BLaER1 treated with 17β-estradiol and CSF1 and Interleukin-3, amounts not matched to agents 10 nM and 100 nM (cell line): ENCODE measurements around the gene FLT4.

ENCODE experiments used
- H3K27ac ChIP-seq, 11 experiments: shearing (Covaris generic); formaldehyde crosslinking; 2 replicates each; pipeline ENCODE4 v1.8.1; 2022
- H3K27me3 ChIP-seq, 11 experiments: shearing (Covaris generic); formaldehyde crosslinking; 2 replicates each; pipeline ENCODE4 v1.8.1; 2022
- H3K36me3 ChIP-seq, 11 experiments: shearing (Covaris generic); formaldehyde crosslinking; 2 replicates each; pipeline ENCODE4 v1.8.1; 2022
- H3K4me1 ChIP-seq, 10 experiments: shearing (Covaris generic); formaldehyde crosslinking; 2 replicates each; pipeline ENCODE4 v1.8.1; 2022
- H3K4me2 ChIP-seq, 11 experiments: shearing (Covaris generic); formaldehyde crosslinking; 2 replicates each; pipeline ENCODE4 v1.8.1; 2022
- H3K4me3 ChIP-seq, 10 experiments: shearing (Covaris generic); formaldehyde crosslinking; 2 replicates each; pipeline ENCODE4 v1.8.1; 2022
- H3K9ac ChIP-seq, 11 experiments: shearing (Covaris generic); formaldehyde crosslinking; 2 replicates each; pipeline ENCODE4 v1.8.1; 2022
- H3K9me3 ChIP-seq, 11 experiments: shearing (Covaris generic); formaldehyde crosslinking; replicated peaks in 1 of 11; 2 replicates each; pipeline ENCODE4 v1.8.1; 2022
- H4K20me1 ChIP-seq, 11 experiments: shearing (Covaris generic); formaldehyde crosslinking; 2 replicates each; pipeline ENCODE4 v1.8.1; 2022
- Cebpa-rat ChIP-seq, 11 experiments: shearing (Covaris generic); IDR thresholded peaks; 2 replicates each; pipeline ENCODE4 v1.8.1; 2022

Gene FLT4

DNA sequence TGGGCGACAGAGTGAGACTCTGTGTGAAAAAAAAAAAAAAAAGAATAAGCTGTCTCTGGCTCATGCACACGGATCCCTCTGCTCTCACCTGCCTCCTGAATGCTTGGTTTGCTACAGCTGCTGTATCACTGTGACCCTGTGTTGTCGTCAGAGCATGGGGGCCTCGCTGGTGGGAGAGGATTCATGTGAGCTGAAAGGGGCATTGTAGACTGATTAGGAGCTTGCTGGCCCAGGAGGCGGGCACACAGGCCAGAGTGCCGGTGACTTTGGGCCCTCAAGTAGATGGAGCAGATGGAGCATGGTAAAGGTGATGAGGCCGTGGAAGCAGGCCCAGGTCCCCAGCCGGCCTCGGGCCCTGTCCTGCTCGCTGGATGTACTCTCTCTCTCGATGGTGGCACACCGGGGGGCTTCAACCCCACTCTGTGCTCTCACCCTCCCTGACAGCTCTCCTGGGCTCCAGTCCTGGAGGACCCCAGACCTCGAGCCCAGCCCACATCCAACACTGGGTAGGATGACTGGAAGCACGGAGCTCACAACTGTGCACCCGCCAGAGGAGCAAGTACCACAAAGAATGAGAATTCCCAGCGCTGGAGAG lies 7.1 kb downstream of the FLT4 start:
- no peak overlapping the region for H3K4me3 ChIP-seq
- H3K36me3 ChIP-seq, result no peaks in the 10 kb centered on the region
- H3K4me1 ChIP-seq, result peaks cover 7 to 45% (median 32%) of the 10 kb centered on the region in 10 experiments; a peak in 19 of 20 replicates
- no peak for TF ChIP-seq Cebpa-rat (IDR thresholded peaks at IDR 0.05)
- H3K9ac ChIP-seq, result no peak overlapping the region
- H3K27ac ChIP-seq, result no peak overlapping the region
- no peak overlapping the region for H3K4me2 ChIP-seq
- H3K9me3 ChIP-seq, result no peaks in the 10 kb centered on the region
- peaks cover 14 to 32% (median 29%) of the 10 kb centered on the region in 11 experiments; a peak in 21 of 22 replicates for H3K27me3 ChIP-seq
- peaks cover 0 to 11% (median 0%) of the 10 kb centered on the region in 11 experiments; a peak in 5 of 22 replicates for H4K20me1 ChIP-seq

DNA sequence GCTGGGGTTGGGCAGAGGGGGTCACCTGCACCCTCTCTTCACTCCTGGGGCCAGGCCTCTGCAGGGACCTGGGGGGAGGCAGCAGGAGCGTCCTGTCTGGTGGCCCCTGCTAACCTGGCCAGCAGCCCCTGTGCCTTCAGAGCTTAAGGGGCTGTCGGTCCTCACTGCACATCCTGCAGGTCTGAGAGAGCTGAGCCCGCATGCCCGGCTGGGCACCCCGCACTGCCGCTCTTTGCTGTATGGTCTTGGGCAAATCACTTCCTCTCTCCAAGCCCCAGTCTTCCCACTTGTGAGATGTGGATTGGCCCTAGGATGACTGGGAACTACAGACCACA lies 7.9 kb downstream of the FLT4 start:
- no peak overlapping the region for H3K4me2 ChIP-seq
- H3K27ac ChIP-seq, result no peak overlapping the region
- no peak overlapping the region for H3K4me3 ChIP-seq
- no peaks in the 10 kb centered on the region for H3K36me3 ChIP-seq
- H3K27me3 ChIP-seq, result peaks cover 10 to 25% (median 21%) of the 10 kb centered on the region in 11 experiments; a peak in 21 of 22 replicates
- no peak overlapping the region for H3K9ac ChIP-seq
- H3K4me1 ChIP-seq, result peaks cover 7 to 40% (median 31%) of the 10 kb centered on the region in 10 experiments; a peak in 19 of 20 replicates
- peaks cover 0 to 4% (median 0%) of the 10 kb centered on the region in 11 experiments; a peak in 4 of 22 replicates for H4K20me1 ChIP-seq
- no peak for TF ChIP-seq Cebpa-rat (IDR thresholded peaks at IDR 0.05)
- H3K9me3 ChIP-seq, result no peaks in the 10 kb centered on the region

DNA sequence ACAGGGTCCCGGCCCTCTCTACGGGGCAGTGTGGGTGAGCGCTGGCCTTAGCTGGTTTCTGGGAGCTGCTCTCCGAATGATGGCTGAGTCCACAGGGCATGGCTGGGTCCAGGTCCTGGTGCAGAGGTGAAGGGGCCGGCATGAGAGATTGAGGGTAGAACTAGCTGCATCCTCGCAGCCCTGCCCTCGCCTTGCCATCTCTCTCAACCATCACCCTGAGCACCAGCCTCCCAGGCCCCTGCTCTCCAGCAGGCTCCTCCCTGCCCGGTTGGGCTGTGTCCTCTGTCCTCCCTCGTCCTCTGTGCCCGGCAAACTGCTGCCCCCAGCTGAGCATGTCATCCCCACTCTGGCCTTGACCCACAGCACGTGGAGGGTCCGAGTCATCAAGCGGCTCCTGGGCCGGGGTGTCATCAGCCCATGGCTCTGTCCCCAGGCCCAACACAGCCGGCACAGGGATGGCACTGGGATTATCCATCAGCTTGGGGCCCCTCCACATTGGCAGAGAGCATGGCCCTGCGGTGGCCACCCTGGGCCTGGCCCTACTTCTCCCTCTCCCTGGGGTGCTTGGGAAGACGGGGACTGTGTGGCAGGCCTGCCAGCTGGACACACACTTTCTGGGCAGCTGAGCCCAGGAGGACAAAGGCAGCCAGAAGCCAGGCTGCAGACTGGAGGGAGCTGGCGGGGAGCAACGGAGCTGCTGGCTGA lies 8.4 kb downstream of the FLT4 start:
- Histone ChIP-seq H3K9me3 (no peaks in the 10 kb centered on the region), H3K9ac (no peak overlapping the region), H3K36me3 (no peaks in the 10 kb centered on the region), H3K4me2 (no peak overlapping the region), H3K4me1 (peaks cover 7 to 43% (median 34%) of the 10 kb centered on the region in 10 experiments; a peak in 19 of 20 replicates), H3K27me3 (peaks cover 8 to 19% (median 16%) of the 10 kb centered on the region in 11 experiments; a peak in 21 of 22 replicates), H3K4me3 (no peak overlapping the region), H3K27ac (0 out of 22 replicates have a peak overlapping the region, but pooled peaks of 1 of the 11 experiments have one; percentile 49), H4K20me1 (no peaks in the 10 kb centered on the region; a peak in 1 of 22 replicates)
- no peak for TF ChIP-seq Cebpa-rat (IDR thresholded peaks at IDR 0.05)

DNA sequence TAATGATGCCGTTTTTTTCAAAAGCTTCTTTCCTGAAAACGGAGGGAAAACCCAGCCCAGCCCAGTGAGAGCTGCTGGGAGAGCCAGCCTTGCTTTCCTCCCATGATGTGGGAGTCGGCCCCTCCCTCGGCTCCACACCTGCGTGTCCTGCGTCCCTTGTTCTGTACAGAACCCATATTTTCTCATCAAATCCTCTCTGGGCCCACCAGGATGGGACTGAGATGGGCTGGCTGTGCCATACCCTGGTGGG lies 8.9 kb downstream of the FLT4 start:
- H3K9me3 ChIP-seq, result no peaks in the 10 kb centered on the region
- H3K36me3 ChIP-seq, result no peaks in the 10 kb centered on the region
- no peak for TF ChIP-seq Cebpa-rat (IDR thresholded peaks at IDR 0.05)
- no peak overlapping the region for H3K9ac ChIP-seq
- H3K4me3 ChIP-seq, result no peak overlapping the region
- H3K27ac ChIP-seq, result peak overlapping the region in 4 of 11 experiments; percentile 48 to 56 (median 50); a peak in 3 of 22 replicates
- peak overlapping the region in 5 of 11 experiments; percentile 50 to 75 (median 68); a peak in 7 of 22 replicates for H3K4me2 ChIP-seq
- H4K20me1 ChIP-seq, result no peaks in the 10 kb centered on the region; a peak in 1 of 22 replicates
- H3K4me1 ChIP-seq, result peaks cover 7 to 44% (median 36%) of the 10 kb centered on the region in 10 experiments; a peak in 19 of 20 replicates
- H3K27me3 ChIP-seq, result peaks cover 3 to 15% (median 11%) of the 10 kb centered on the region in 11 experiments; a peak in 20 of 22 replicates

DNA sequence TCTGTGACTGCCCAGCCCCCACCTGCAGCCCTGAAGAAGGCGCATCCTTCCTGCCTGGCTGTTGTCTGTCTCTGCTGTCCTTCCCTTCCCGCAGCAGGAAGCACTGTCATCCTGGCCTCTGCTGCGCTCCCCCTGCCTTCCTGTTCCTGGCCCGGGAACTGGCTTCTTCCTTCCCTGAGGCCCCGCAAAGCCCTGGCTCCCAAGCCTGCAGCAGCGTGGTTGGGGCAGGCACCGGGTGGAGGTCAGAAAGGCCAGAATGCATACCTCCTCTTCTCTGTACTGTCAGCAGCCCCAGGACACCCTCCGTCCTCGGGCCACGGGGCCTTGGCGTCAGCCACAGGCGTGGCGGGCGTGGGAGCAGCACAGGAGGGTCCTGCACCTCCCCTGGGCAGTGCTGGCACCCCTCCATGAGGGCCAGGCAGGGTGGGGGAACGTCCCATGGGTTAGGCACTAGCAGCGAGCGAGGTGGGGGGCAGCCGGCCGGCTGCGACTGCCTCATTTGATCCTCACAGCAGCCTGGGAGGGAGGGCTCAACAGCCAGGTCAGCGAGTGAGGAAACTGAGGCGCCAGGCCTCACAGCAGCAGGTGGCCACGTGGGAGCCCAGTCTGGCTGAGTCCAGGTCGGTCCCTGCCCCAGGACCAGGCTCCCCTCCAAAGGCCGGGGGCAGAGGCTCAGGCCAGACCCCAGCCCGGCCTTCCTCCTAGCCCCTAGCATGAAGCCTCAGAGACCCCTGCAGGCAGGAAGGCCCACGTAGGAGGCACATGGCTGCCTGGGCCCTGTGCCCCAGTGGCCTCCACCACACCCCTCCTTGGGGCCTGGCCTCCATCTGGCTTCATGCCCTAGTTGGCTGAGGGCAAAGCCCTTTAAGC lies 9.4 kb downstream of the FLT4 start:
- H3K27ac ChIP-seq, result peak overlapping the region in 7 of 11 experiments; percentile 5 to 56 (median 48); a peak in 12 of 22 replicates
- TF ChIP-seq Cebpa-rat (IDR thresholded peaks at IDR 0.05), result no peak
- H3K9ac ChIP-seq, result peak overlapping the region in 1 of 11 experiments; percentile 2; a peak in 1 of 22 replicates
- H4K20me1 ChIP-seq, result no peaks in the 10 kb centered on the region; a peak in 1 of 22 replicates
- peaks cover 7 to 38% (median 32%) of the 10 kb centered on the region in 10 experiments; a peak in 19 of 20 replicates for H3K4me1 ChIP-seq
- H3K27me3 ChIP-seq, result peaks cover 0 to 9% (median 6%) of the 10 kb centered on the region in 11 experiments; a peak in 16 of 22 replicates
- no peak overlapping the region for H3K4me3 ChIP-seq
- H3K36me3 ChIP-seq, result no peaks in the 10 kb centered on the region
- H3K9me3 ChIP-seq, result no peaks in the 10 kb centered on the region
- peak overlapping the region; percentile 33 to 75 (median 66); a peak in 21 of 22 replicates for H3K4me2 ChIP-seq

DNA sequence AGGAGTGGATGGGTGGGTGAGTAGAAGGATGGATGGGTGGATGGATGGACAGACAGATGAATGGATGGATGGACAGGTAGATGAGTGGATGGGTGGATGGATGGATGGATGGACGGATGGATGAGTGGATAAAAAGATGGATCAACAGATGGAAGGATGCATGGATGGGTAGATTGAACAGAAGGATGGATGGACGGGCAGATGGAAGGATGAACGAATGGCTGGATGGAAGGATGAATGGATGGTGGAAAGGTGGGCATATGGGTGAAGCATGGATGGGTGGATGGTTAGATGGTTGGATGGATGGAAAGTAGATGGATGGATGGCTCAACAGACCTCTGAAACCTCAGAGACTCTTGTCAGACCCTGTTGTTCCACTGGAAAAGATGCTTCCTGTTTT lies 10.1 kb downstream of the FLT4 start:
- Histone ChIP-seq H4K20me1 (no peaks in the 10 kb centered on the region; a peak in 1 of 22 replicates), H3K9me3 (no peaks in the 10 kb centered on the region), H3K27ac (peak overlapping the region in 3 of 11 experiments; percentile 49 to 56 (median 52); a peak in 1 of 22 replicates), H3K4me2 (peak overlapping the region; percentile 33 to 75 (median 66); a peak in 20 of 22 replicates), H3K27me3 (peaks cover 0 to 2% (median 0%) of the 10 kb centered on the region in 11 experiments; a peak in 7 of 22 replicates), H3K36me3 (no peaks in the 10 kb centered on the region), H3K9ac (no peak overlapping the region), H3K4me3 (no peak overlapping the region), H3K4me1 (peaks cover 7 to 38% (median 32%) of the 10 kb centered on the region in 10 experiments; a peak in 19 of 20 replicates)
- TF ChIP-seq Cebpa-rat (IDR thresholded peaks at IDR 0.05), result no peak

DNA sequence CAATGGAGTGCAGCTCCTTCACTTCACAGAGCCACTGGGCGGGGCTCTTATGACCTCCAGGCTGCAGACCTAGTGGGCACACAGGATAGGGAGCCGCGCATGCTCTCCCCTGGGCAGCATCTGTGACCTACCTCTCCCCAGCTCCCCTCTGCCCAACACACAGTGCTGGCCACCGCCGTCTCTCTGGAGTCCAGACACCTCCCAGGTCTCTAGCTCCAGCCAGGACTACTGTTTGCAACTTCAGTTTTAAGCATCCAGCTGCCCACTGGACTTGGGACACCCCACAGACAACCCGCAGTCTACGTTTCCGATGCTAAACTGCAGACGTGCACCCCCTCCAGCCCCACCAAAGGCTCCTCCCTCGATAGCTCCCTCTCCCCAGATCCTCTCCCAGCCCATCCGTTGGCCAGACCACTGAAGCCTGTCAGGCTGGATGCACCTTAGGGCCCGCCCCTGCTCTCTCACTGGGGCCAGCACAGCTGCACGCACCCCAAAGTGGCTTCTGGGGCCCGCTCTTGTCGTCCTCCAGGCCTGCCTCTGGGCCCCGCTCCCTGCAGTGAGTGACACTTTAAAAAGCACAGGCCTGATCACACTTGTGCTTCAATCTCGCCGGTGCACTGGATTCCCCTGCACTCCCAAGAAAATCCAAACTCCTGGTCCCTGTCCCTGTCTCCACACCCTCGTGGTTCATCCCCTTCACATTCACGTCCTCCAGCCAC lies 11.3 kb downstream of the FLT4 start:
- no peaks in the 10 kb centered on the region for H3K36me3 ChIP-seq
- no peaks in the 10 kb centered on the region for H4K20me1 ChIP-seq
- peak overlapping the region in 8 of 11 experiments; percentile 25 to 62 (median 46); a peak in 15 of 22 replicates for H3K4me2 ChIP-seq
- TF ChIP-seq Cebpa-rat (IDR thresholded peaks at IDR 0.05), result no peak
- H3K4me3 ChIP-seq, result no peak overlapping the region; a peak in 1 of 20 replicates
- no peak overlapping the region; a peak in 1 of 22 replicates for H3K9ac ChIP-seq
- H3K27me3 ChIP-seq, result no peaks in the 10 kb centered on the region
- no peak overlapping the region; a peak in 1 of 22 replicates for H3K27ac ChIP-seq
- H3K9me3 ChIP-seq, result no peaks in the 10 kb centered on the region
- H3K4me1 ChIP-seq, result peaks cover 7 to 50% (median 44%) of the 10 kb centered on the region in 10 experiments; a peak in 19 of 20 replicates

DNA sequence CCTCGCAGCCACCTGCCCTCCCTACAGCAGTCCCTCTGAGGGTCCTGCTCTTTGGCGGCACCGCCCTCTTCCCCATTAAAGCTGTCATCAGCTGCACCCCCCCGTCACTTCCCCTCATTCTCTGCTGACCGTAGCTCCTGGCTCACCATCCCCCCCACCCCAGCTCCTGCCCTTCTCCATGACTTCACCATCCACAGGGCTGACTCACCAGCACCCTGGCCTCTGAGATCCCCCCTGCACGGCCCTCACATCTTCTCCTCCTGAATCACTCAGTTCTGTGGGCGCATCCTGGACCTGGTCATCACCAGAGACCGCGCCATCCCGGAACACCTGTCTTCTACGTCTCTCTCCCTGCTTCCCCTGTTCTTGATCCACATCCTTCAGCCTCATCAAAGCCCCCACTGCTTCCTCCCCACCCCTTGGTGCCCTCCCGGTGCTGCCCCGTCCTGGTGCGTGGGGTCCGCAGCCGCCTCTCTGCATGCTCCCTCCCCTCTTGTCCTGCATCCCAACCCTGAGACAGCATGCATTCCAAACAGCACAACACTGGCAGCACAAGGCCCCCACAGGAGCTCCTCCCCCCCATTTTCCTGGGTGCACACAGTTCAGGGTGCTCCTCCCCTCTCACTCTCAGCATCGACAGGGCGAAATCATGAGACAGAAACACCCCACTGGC lies 12.9 kb downstream of the FLT4 start:
- Histone ChIP-seq H3K9ac (no peak overlapping the region), H3K9me3 (no peaks in the 10 kb centered on the region), H3K4me2 (peak overlapping the region in 7 of 11 experiments; percentile 6 to 53 (median 45); a peak in 8 of 22 replicates), H3K27ac (no peak overlapping the region), H4K20me1 (no peaks in the 10 kb centered on the region), H3K4me1 (peaks cover 18 to 66% (median 60%) of the 10 kb centered on the region in 10 experiments; a peak in 19 of 20 replicates), H3K36me3 (no peaks in the 10 kb centered on the region), H3K27me3 (no peaks in the 10 kb centered on the region), H3K4me3 (no peak overlapping the region)
- TF ChIP-seq Cebpa-rat (IDR thresholded peaks at IDR 0.05), result no peak
